Tibial nerve (tissue), 4 donors: ENCODE results near the gene RWDD4. TPM values are rescaled to one million over a fixed set of nuclear protein-coding genes. Genes with fewer than 3 reads are reported as not detected.

Experiments
- DNase-seq, 2 donors: peaks; one replicate each; pipeline ENCODE4 v3.0.0-alpha.2; 2019; ENCODE audit warnings: low spot score in 2 of 2
- H3K27ac ChIP-seq, 4 donors: fragments of 200-600 bp; sonication (generic) in 3 of 4; one replicate each; pipeline ENCODE4 v1.5.1; 2017 to 2019; ENCODE audit warnings: mild to moderate bottlenecking in 1 of 4
- H3K27me3 ChIP-seq, 2 donors: fragments of 200-600 bp; sonication (generic) in 1 of 2; one replicate each; pipeline versions ENCODE4 v1.5.1 to v1.6.0; 2017 to 2019
- H3K36me3 ChIP-seq, 3 donors: fragments of 200-600 bp; sonication (generic); one replicate each; pipeline ENCODE4 v1.5.1; 2018 to 2019
- H3K4me1 ChIP-seq, 4 donors: fragments of 200-600 bp; sonication (generic) in 3 of 4; one replicate each; pipeline ENCODE4 v1.5.1; 2017 to 2019
- H3K4me3 ChIP-seq, 4 donors: fragments of 200-600 bp; sonication (generic) in 3 of 4; one replicate each; pipeline ENCODE4 v1.5.1; 2017 to 2019; ENCODE audit warnings: mild to moderate bottlenecking in 1 of 4, moderate library complexity in 1 of 4
- H3K9me3 ChIP-seq, 4 donors: fragments of 200-600 bp; sonication (generic) in 3 of 4; one replicate each; pipeline ENCODE4 v1.5.1; 2017 to 2019
- CTCF ChIP-seq, 5 experiments: fragments of 200-600 bp in 3 of 5; fragments of 450-650 bp in 2 of 5; sonication (generic) in 3 of 5; IDR thresholded peaks; one replicate each; pipeline ENCODE4 v1.5.1; 2016 to 2019; ENCODE audit warnings: antibody characterized with exemption in 5 of 5, mild to moderate bottlenecking in 3 of 5, moderate library complexity in 2 of 5
- EP300 ChIP-seq, 2 donors: sonication (generic); formaldehyde crosslinking; IDR thresholded peaks; one replicate each; pipeline ENCODE4 v1.6.1; 2017; ENCODE audit warnings: antibody characterized with exemption in 2 of 2, mild to moderate bottlenecking in 1 of 2
- POLR2A ChIP-seq, 2 donors: fragments of 450-650 bp; IDR thresholded peaks; one replicate each; pipeline ENCODE4 v1.6.1; 2017; ENCODE audit warnings: antibody characterized with exemption in 2 of 2, mild to moderate bottlenecking in 2 of 2, moderate library complexity in 2 of 2
- WGBS, 2 donors: methylation state at CpG; one replicate each; pipeline ENCODE4 v1.1.5; 2018; 5-methylcytosine and 5-hydroxymethylcytosine counted together
- total RNA-seq, 4 donors: library from RNA; depleted of rRNA; stranded (reverse); fragments of >200 nt; gene quantifications; one replicate each; pipeline ENCODE4 v1.1.0, GENCODE V29; 2016

The RWDD4 gene
- total RNA-seq, 4 donors from 2014 or later: 19.8 to 24.9 (median 24.8) TPM

- peak overlapping the region; percentile 83 to 98 (median 96) for H3K27ac ChIP-seq
- H3K4me1 ChIP-seq: peaks cover 0 to 43% (median 16%) of the 10 kb centered on the region in 4 donors
- H3K36me3 ChIP-seq: peaks cover 0 to 28% (median 0%) of the 10 kb centered on the region in 3 donors
- H3K27me3 ChIP-seq: no peaks in the 10 kb centered on the region
- peak overlapping the region; percentile 63 to 93 (median 82) for H3K4me3 ChIP-seq
- H3K9me3 ChIP-seq: no peaks in the 10 kb centered on the region
- 0 to 1% methylated on average over 29 to 30 of the region's 39 CpGs for WGBS, 2 donors
- no peak for DNase-seq
- no peak for TF ChIP-seq POLR2A (IDR thresholded peaks at IDR 0.05)
- TF ChIP-seq EP300 (IDR thresholded peaks at IDR 0.05): no peak
- no peak for TF ChIP-seq CTCF (IDR thresholded peaks at IDR 0.05)
Measured at GRCh38 chr4:183658362-183659028, 490 bp downstream of the RWDD4 start.

GRCh38 chr4:183657564-183657963, 1.4 kb downstream of the RWDD4 start:
- TF ChIP-seq CTCF (IDR thresholded peaks at IDR 0.05): no peak
- TF ChIP-seq EP300 (IDR thresholded peaks at IDR 0.05): no peak
- no peak for TF ChIP-seq POLR2A (IDR thresholded peaks at IDR 0.05)
- Histone ChIP-seq H3K27me3 (no peaks in the 10 kb centered on the region), H3K4me1 (peaks cover 0 to 42% (median 16%) of the 10 kb centered on the region in 4 donors), H3K36me3 (peaks cover 0 to 32% (median 0%) of the 10 kb centered on the region in 3 donors), H3K27ac (peak overlapping the region in 2 of 4 donors; percentile 12 to 97), H3K9me3 (no peaks in the 10 kb centered on the region), H3K4me3 (peak overlapping the region in 3 of 4 donors; percentile 79 to 93 (median 85))
- no peak for DNase-seq
- WGBS, 2 donors: 66 to 68% methylated on average over 3 of the region's 3 CpGs

- no peak overlapping the region for H3K27ac ChIP-seq
- no peak overlapping the region for H3K4me3 ChIP-seq
- TF ChIP-seq EP300 (IDR thresholded peaks at IDR 0.05) (no peak), CTCF (IDR thresholded peaks at IDR 0.05) (no peak), POLR2A (IDR thresholded peaks at IDR 0.05) (no peak)
- peaks cover 0 to 76% (median 0%) of the 10 kb centered on the region in 3 donors for H3K36me3 ChIP-seq
- DNase-seq: no peak
- no peaks in the 10 kb centered on the region for H3K9me3 ChIP-seq
- no peaks in the 10 kb centered on the region for H3K27me3 ChIP-seq
- 87 to 91% methylated on average over 7 of the region's 7 CpGs for WGBS, 2 donors
- no peaks in the 10 kb centered on the region for H3K4me1 ChIP-seq
Measured at GRCh38 chr4:183645326-183645725, 13.7 kb downstream of the RWDD4 start.

GRCh38 chr4:183639291-183639690, 19.7 kb downstream of the RWDD4 start:
- Histone ChIP-seq H3K27me3 (no peaks in the 10 kb centered on the region), H3K4me3 (no peak overlapping the region), H3K27ac (peak overlapping the region in 2 of 4 donors; percentile 74 to 82), H3K9me3 (no peaks in the 10 kb centered on the region), H3K36me3 (peaks cover 0 to 19% (median 0%) of the 10 kb centered on the region in 3 donors), H3K4me1 (peaks cover 0 to 13% (median 3%) of the 10 kb centered on the region in 4 donors)
- TF ChIP-seq POLR2A (IDR thresholded peaks at IDR 0.05): no peak
- no peak for TF ChIP-seq EP300 (IDR thresholded peaks at IDR 0.05)
- TF ChIP-seq CTCF (IDR thresholded peaks at IDR 0.05): no peak
- DNase-seq: no peak
- 71 to 76% methylated on average over 3 of the region's 3 CpGs for WGBS, 2 donors

- 81 to 87% methylated on average over 5 of the region's 5 CpGs for WGBS, 2 donors
- H3K27ac ChIP-seq: peak overlapping the region in 3 of 4 donors; percentile 23 to 82 (median 74)
Measured at GRCh38 chr4:183638436-183638835, 20.5 kb downstream of the RWDD4 start.

More at GRCh38 chr4:183638436-183638835, 20.5 kb downstream of the RWDD4 start:
- Histone ChIP-seq H3K27me3 (no peaks in the 10 kb centered on the region), H3K36me3 (peaks cover 0 to 10% (median 0%) of the 10 kb centered on the region in 3 donors), H3K4me3 (no peak overlapping the region), H3K9me3 (no peaks in the 10 kb centered on the region), H3K4me1 (peaks cover 0 to 13% (median 3%) of the 10 kb centered on the region in 4 donors)
- no peak for DNase-seq
- TF ChIP-seq CTCF (IDR thresholded peaks at IDR 0.05): no peak
- TF ChIP-seq POLR2A (IDR thresholded peaks at IDR 0.05): no peak
